Measurements from ENCODE around the gene TPPP3.

Gene TPPP3

GRCh38 chr16:67393111-67393787 is at the start of gene TPPP3:
TSS of gene TPPP3 (minus strand) at chr16:67393498. CDS start at chr16:67391111, 2,387 bp downstream.
- H3K4me1 ChIP-seq (ENCODE audit: control insufficient read depth in 1 of 2, insufficient read depth in 2 of 2, low read length in 2 of 2): peaks cover 9 to 78% of the 10 kb centered on the region in 2 donors
- H3K27me3 ChIP-seq (ENCODE audit: low read depth, low read length): no peaks in the 10 kb centered on the region
- H3K27ac ChIP-seq (ENCODE audit: low read length): peak within 1 kb of the TSS; percentile 39
- no peaks in the 10 kb centered on the region for H3K9me3 ChIP-seq (ENCODE audit: control insufficient read depth in 1 of 2, low read length in 2 of 2)
- H3K4me3 ChIP-seq (ENCODE audit: low read depth in 1 of 2, low read length in 2 of 2): peak within 1 kb of the TSS; percentile 71 to 97
- H3K36me3 ChIP-seq (ENCODE audit: control insufficient read depth in 1 of 2, insufficient read depth in 2 of 2, low read length in 2 of 2): no peaks in the 10 kb centered on the region

- H3K4me3 ChIP-seq (ENCODE audit: low read depth in 1 of 2, low read length in 2 of 2): no peak overlapping the region
- H3K4me1 ChIP-seq (ENCODE audit: control insufficient read depth in 1 of 2, insufficient read depth in 2 of 2, low read length in 2 of 2): peaks cover 29 to 62% of the 10 kb centered on the region in 2 donors
- H3K9me3 ChIP-seq (ENCODE audit: control insufficient read depth in 1 of 2, low read length in 2 of 2): no peaks in the 10 kb centered on the region
- no peaks in the 10 kb centered on the region for H3K27me3 ChIP-seq (ENCODE audit: low read depth, low read length)
- no peak overlapping the region for H3K27ac ChIP-seq (ENCODE audit: low read length)
- peaks cover 38 to 57% of the 10 kb centered on the region in 2 donors for H3K36me3 ChIP-seq (ENCODE audit: control insufficient read depth in 1 of 2, insufficient read depth in 2 of 2, low read length in 2 of 2)
Observed at GRCh38 chr16:67442581-67443255, 49.4 kb upstream of the TPPP3 start.

GRCh38 chr16:67441907-67442306 is 48.6 kb upstream of the TPPP3 start:
- Histone ChIP-seq H3K27me3 (ENCODE audit: low read depth, low read length) (no peaks in the 10 kb centered on the region), H3K4me3 (ENCODE audit: low read depth in 1 of 2, low read length in 2 of 2) (no peak overlapping the region), H3K36me3 (ENCODE audit: control insufficient read depth in 1 of 2, insufficient read depth in 2 of 2, low read length in 2 of 2) (peaks cover 46 to 59% of the 10 kb centered on the region in 2 donors), H3K27ac (ENCODE audit: low read length) (peak overlapping the region; percentile 78), H3K9me3 (ENCODE audit: control insufficient read depth in 1 of 2, low read length in 2 of 2) (no peaks in the 10 kb centered on the region), H3K4me1 (ENCODE audit: control insufficient read depth in 1 of 2, insufficient read depth in 2 of 2, low read length in 2 of 2) (peaks cover 24 to 53% of the 10 kb centered on the region in 2 donors)

GRCh38 chr16:67441271-67441753 is 48.0 kb upstream of the TPPP3 start:
- H3K4me3 ChIP-seq (ENCODE audit: low read depth in 1 of 2, low read length in 2 of 2): no peak overlapping the region
- no peaks in the 10 kb centered on the region for H3K9me3 ChIP-seq (ENCODE audit: control insufficient read depth in 1 of 2, low read length in 2 of 2)
- H3K27ac ChIP-seq (ENCODE audit: low read length): peak overlapping the region; percentile 78
- H3K36me3 ChIP-seq (ENCODE audit: control insufficient read depth in 1 of 2, insufficient read depth in 2 of 2, low read length in 2 of 2): peaks cover 46 to 59% of the 10 kb centered on the region in 2 donors
- peaks cover 22 to 48% of the 10 kb centered on the region in 2 donors for H3K4me1 ChIP-seq (ENCODE audit: control insufficient read depth in 1 of 2, insufficient read depth in 2 of 2, low read length in 2 of 2)
- no peaks in the 10 kb centered on the region for H3K27me3 ChIP-seq (ENCODE audit: low read depth, low read length)

- Histone ChIP-seq H3K27me3 (ENCODE audit: low read depth, low read length) (no peaks in the 10 kb centered on the region), H3K9me3 (ENCODE audit: control insufficient read depth in 1 of 2, low read length in 2 of 2) (no peaks in the 10 kb centered on the region), H3K36me3 (ENCODE audit: control insufficient read depth in 1 of 2, insufficient read depth in 2 of 2, low read length in 2 of 2) (peaks cover 41 to 53% of the 10 kb centered on the region in 2 donors), H3K27ac (ENCODE audit: low read length) (no peak overlapping the region), H3K4me1 (ENCODE audit: control insufficient read depth in 1 of 2, insufficient read depth in 2 of 2, low read length in 2 of 2) (peaks cover 12 to 25% of the 10 kb centered on the region in 2 donors), H3K4me3 (ENCODE audit: low read depth in 1 of 2, low read length in 2 of 2) (no peak overlapping the region)
Observed at GRCh38 chr16:67438824-67439393, 45.6 kb upstream of the TPPP3 start.

GRCh38 chr16:67438098-67438791 is 44.9 kb upstream of the TPPP3 start:
- H3K27ac ChIP-seq (ENCODE audit: low read length): no peak overlapping the region
- H3K4me3 ChIP-seq (ENCODE audit: low read depth in 1 of 2, low read length in 2 of 2): no peak overlapping the region
- peaks cover 39 to 49% of the 10 kb centered on the region in 2 donors for H3K36me3 ChIP-seq (ENCODE audit: control insufficient read depth in 1 of 2, insufficient read depth in 2 of 2, low read length in 2 of 2)
- no peaks in the 10 kb centered on the region for H3K9me3 ChIP-seq (ENCODE audit: control insufficient read depth in 1 of 2, low read length in 2 of 2)
- H3K27me3 ChIP-seq (ENCODE audit: low read depth, low read length): no peaks in the 10 kb centered on the region
- peaks cover 12 to 19% of the 10 kb centered on the region in 2 donors for H3K4me1 ChIP-seq (ENCODE audit: control insufficient read depth in 1 of 2, insufficient read depth in 2 of 2, low read length in 2 of 2)

GRCh38 chr16:67437513-67437912 is 44.2 kb upstream of the TPPP3 start:
- Histone ChIP-seq H3K27me3 (ENCODE audit: low read depth, low read length) (no peaks in the 10 kb centered on the region), H3K4me3 (ENCODE audit: low read depth in 1 of 2, low read length in 2 of 2) (no peak overlapping the region), H3K27ac (ENCODE audit: low read length) (no peak overlapping the region), H3K36me3 (ENCODE audit: control insufficient read depth in 1 of 2, insufficient read depth in 2 of 2, low read length in 2 of 2) (peaks cover 31 to 43% of the 10 kb centered on the region in 2 donors), H3K4me1 (ENCODE audit: control insufficient read depth in 1 of 2, insufficient read depth in 2 of 2, low read length in 2 of 2) (peaks cover 6 to 12% of the 10 kb centered on the region in 2 donors), H3K9me3 (ENCODE audit: control insufficient read depth in 1 of 2, low read length in 2 of 2) (no peaks in the 10 kb centered on the region)

GRCh38 chr16:67436640-67437193 is 43.4 kb upstream of the TPPP3 start:
- Histone ChIP-seq H3K27ac (ENCODE audit: low read length) (no peak overlapping the region), H3K4me3 (ENCODE audit: low read depth in 1 of 2, low read length in 2 of 2) (no peak overlapping the region), H3K4me1 (ENCODE audit: control insufficient read depth in 1 of 2, insufficient read depth in 2 of 2, low read length in 2 of 2) (peaks cover 3 to 8% of the 10 kb centered on the region in 2 donors), H3K36me3 (ENCODE audit: control insufficient read depth in 1 of 2, insufficient read depth in 2 of 2, low read length in 2 of 2) (peaks cover 30 to 43% of the 10 kb centered on the region in 2 donors), H3K9me3 (ENCODE audit: control insufficient read depth in 1 of 2, low read length in 2 of 2) (no peaks in the 10 kb centered on the region), H3K27me3 (ENCODE audit: low read depth, low read length) (no peaks in the 10 kb centered on the region)

- Histone ChIP-seq H3K27me3 (ENCODE audit: low read depth, low read length) (no peaks in the 10 kb centered on the region), H3K4me3 (ENCODE audit: low read depth in 1 of 2, low read length in 2 of 2) (no peak overlapping the region), H3K9me3 (ENCODE audit: control insufficient read depth in 1 of 2, low read length in 2 of 2) (no peaks in the 10 kb centered on the region), H3K36me3 (ENCODE audit: control insufficient read depth in 1 of 2, insufficient read depth in 2 of 2, low read length in 2 of 2) (peaks cover 28 to 34% of the 10 kb centered on the region in 2 donors), H3K4me1 (ENCODE audit: control insufficient read depth in 1 of 2, insufficient read depth in 2 of 2, low read length in 2 of 2) (peaks cover 0 to 7% of the 10 kb centered on the region in 2 donors), H3K27ac (ENCODE audit: low read length) (no peak overlapping the region)
Observed at GRCh38 chr16:67435758-67436164, 42.5 kb upstream of the TPPP3 start.

GRCh38 chr16:67433131-67433719 is 39.9 kb upstream of the TPPP3 start:
- H3K27ac ChIP-seq (ENCODE audit: low read length): peak overlapping the region; percentile 56
- peaks cover 11 to 13% of the 10 kb centered on the region in 2 donors for H3K36me3 ChIP-seq (ENCODE audit: control insufficient read depth in 1 of 2, insufficient read depth in 2 of 2, low read length in 2 of 2)
- peaks cover 0 to 19% of the 10 kb centered on the region in 2 donors for H3K4me1 ChIP-seq (ENCODE audit: control insufficient read depth in 1 of 2, insufficient read depth in 2 of 2, low read length in 2 of 2)
- H3K27me3 ChIP-seq (ENCODE audit: low read depth, low read length): no peaks in the 10 kb centered on the region
- no peak overlapping the region for H3K4me3 ChIP-seq (ENCODE audit: low read depth in 1 of 2, low read length in 2 of 2)
- no peaks in the 10 kb centered on the region for H3K9me3 ChIP-seq (ENCODE audit: control insufficient read depth in 1 of 2, low read length in 2 of 2)

All from muscle layer of duodenum (tissue), 2 donors.